Measurements from ENCODE around the gene PSRC1. TPM values are rescaled to one million over a fixed set of nuclear protein-coding genes. Genes with fewer than 3 reads are reported as not detected.

PSRC1 gene
- polyA plus RNA-seq, 1 experiment: 25.9 TPM

DNA sequence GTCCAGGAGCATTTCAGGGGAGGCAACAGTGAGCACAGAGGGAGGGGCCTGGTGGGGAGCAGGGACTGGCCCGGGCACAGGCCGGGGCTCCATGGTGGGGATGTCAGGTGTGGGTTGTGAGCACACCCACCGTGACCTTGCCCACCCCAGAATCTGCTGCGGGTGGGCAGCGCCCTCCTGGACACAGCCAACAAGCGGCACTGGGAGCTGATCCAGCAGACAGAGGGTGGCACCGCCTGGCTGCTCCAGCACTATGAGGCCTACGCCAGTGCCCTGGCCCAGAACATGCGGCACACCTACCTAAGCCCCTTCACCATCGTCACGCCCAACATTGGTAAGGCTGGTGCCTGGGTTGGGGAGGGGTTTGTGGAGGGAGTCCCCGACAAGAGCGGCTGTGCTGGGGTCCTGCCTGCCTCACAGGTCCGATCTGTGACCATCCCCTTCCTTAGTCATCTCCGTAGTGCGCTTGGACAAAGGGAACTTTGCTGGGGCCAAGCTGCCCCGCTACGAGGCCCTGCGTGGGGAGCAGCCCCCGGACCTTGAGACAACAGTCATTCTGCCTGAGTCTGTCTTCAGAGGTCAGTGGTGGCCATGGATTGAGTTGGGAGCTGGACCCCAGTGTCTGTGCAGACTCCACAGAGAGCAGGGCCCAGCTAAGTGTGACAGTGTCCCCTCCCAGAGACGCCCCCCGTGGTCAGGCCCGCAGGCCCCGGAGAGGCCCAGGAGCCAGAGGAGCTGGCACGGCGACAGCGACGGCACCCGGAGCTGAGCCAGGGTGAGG lies 14.3 kb downstream of the PSRC1 start:
- POLR2A ChIA-PET: no interaction called here
- CTCF ChIA-PET: interaction anchor here (0.6 to 7.5 kb wide), 7 partner anchors 9 to 264 kb away, joined by 3 to 77 read pairs (median 5); partner anchors contain the start of gene SORT1
- no peak for DNase-seq (ENCODE audit: low read depth)
- Histone ChIP-seq H3K36me3 (ENCODE audit: control insufficient read depth, insufficient read depth, low read length) (no peaks in the 10 kb centered on the region; the same call in none of the 2 replicates), H3K27me3 (ENCODE audit: control insufficient read depth, insufficient read depth, low read length) (no peaks in the 10 kb centered on the region), H3K4me3 (ENCODE audit: low read depth, low read length) (no peak overlapping the region)
- TF ChIP-seq, protein P1, sequence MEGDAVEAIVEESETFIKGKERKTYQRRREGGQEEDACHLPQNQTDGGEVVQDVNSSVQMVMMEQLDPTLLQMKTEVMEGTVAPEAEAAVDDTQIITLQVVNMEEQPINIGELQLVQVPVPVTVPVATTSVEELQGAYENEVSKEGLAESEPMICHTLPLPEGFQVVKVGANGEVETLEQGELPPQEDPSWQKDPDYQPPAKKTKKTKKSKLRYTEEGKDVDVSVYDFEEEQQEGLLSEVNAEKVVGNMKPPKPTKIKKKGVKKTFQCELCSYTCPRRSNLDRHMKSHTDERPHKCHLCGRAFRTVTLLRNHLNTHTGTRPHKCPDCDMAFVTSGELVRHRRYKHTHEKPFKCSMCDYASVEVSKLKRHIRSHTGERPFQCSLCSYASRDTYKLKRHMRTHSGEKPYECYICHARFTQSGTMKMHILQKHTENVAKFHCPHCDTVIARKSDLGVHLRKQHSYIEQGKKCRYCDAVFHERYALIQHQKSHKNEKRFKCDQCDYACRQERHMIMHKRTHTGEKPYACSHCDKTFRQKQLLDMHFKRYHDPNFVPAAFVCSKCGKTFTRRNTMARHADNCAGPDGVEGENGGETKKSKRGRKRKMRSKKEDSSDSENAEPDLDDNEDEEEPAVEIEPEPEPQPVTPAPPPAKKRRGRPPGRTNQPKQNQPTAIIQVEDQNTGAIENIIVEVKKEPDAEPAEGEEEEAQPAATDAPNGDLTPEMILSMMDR (IDR thresholded peaks at IDR 0.05; ENCODE audit: insufficient read depth, low read depth, low read length): no peak

DNA sequence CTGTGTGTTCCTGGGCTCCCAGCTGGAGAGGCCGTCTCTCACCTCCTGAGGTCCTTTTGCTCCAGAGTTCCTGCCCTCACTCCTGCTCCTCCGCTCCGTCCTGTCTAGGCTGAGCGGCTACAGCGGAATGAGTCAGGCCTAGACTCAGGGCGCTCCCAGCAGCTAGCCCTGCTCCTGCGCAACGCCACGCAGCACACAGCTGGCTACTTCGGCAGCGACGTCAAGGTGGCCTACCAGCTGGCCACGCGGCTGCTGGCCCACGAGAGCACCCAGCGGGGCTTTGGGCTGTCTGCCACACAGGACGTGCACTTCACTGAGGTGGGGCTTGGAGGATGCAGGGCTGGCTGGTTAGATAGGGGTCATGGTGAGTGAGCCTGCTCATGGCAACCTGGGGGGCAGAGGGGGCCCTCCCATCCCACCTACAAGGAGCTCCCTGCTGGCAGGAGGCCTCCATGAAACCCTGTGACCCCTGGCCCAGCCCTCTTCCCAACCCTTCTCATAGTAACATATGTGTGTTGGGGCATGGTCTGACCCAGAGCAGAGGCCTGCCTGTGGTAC lies 15.1 kb downstream of the PSRC1 start:
- CTCF ChIA-PET: interaction anchor here (0.6 to 7.5 kb wide), 5 partner anchors 11 to 265 kb away, joined by 3 to 77 read pairs (median 6); partner anchors contain the start of gene SORT1
- H3K36me3 ChIP-seq (ENCODE audit: control insufficient read depth, insufficient read depth, low read length): no peaks in the 10 kb centered on the region; the same call in none of the 2 replicates
- POLR2A ChIA-PET: no interaction called here
- DNase-seq (ENCODE audit: low read depth): no peak
- TF ChIP-seq, protein P1 (IDR thresholded peaks at IDR 0.05; ENCODE audit: insufficient read depth, low read depth, low read length): no peak
- no peak overlapping the region for H3K4me3 ChIP-seq (ENCODE audit: low read depth, low read length)
- H3K27me3 ChIP-seq (ENCODE audit: control insufficient read depth, insufficient read depth, low read length): no peaks in the 10 kb centered on the region

DNA sequence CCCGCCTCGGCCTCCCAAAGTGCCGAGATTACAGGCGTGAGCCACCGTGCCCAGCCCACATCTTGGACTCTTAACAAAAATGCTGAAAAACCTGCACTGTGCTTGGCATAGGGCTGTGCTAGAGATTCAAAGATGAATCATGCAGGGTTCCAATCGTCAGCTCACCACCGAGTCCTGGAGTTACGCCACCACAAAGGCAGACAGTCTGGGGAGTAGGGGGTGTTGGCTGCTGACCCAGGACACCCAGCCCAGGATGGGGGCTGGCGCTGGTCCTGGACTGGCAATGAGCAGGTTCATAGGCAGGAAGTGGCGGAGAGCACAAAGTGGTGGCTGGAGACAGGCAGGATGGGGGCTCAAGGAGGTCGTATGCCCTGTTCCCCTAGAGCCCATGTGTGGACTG lies 16.0 kb downstream of the PSRC1 start:
- no peak for DNase-seq (ENCODE audit: low read depth)
- no peaks in the 10 kb centered on the region for H3K27me3 ChIP-seq (ENCODE audit: control insufficient read depth, insufficient read depth, low read length)
- TF ChIP-seq, protein P1 (IDR thresholded peaks at IDR 0.05; ENCODE audit: insufficient read depth, low read depth, low read length): no peak
- ChIA-PET CTCF (interaction anchor here (4.0 to 7.5 kb wide), 2 partner anchors 132 to 265 kb away, joined by 20 to 77 read pairs; partner anchors contain the start of gene SORT1), POLR2A (no interaction called here)
- H3K36me3 ChIP-seq (ENCODE audit: control insufficient read depth, insufficient read depth, low read length): no peaks in the 10 kb centered on the region; the same call in none of the 2 replicates
- H3K4me3 ChIP-seq (ENCODE audit: low read depth, low read length): no peak overlapping the region

DNA sequence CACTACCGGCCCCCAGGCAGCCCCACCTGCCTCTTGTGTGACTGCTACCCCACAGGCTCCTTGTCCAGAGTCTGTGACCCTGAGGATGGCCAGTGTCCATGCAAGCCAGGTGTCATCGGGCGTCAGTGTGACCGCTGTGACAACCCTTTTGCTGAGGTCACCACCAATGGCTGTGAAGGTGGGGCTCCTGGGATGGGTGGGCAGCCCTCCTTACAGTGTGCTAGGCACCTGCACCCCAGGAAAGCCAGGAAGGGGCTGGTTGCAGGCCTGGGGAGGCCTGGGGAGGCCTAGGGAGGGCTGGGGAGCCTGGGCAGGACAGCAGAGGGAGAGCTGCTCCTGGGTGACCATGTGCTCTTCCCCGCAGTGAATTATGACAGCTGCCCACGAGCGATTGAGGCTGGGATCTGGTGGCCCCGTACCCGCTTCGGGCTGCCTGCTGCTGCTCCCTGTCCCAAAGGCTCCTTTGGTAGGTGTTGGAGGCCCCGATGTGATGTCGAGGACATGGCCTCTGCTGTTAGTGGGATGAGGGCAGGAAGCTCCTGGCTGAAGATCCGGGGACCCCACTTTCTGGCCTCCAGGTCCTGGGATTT lies 17.1 kb downstream of the PSRC1 start:
- ChIA-PET CTCF (interaction anchor here (0.9 to 7.5 kb wide), 5 partner anchors 11 to 266 kb away, joined by 3 to 77 read pairs (median 20); partner anchors contain the start of gene SORT1), POLR2A (no interaction called here)
- Histone ChIP-seq H3K36me3 (ENCODE audit: control insufficient read depth, insufficient read depth, low read length) (no peaks in the 10 kb centered on the region; the same call in none of the 2 replicates), H3K27me3 (ENCODE audit: control insufficient read depth, insufficient read depth, low read length) (no peaks in the 10 kb centered on the region), H3K4me3 (ENCODE audit: low read depth, low read length) (no peak overlapping the region)
- TF ChIP-seq, protein P1 (IDR thresholded peaks at IDR 0.05; ENCODE audit: insufficient read depth, low read depth, low read length): no peak
- DNase-seq (ENCODE audit: low read depth): no peak

DNA sequence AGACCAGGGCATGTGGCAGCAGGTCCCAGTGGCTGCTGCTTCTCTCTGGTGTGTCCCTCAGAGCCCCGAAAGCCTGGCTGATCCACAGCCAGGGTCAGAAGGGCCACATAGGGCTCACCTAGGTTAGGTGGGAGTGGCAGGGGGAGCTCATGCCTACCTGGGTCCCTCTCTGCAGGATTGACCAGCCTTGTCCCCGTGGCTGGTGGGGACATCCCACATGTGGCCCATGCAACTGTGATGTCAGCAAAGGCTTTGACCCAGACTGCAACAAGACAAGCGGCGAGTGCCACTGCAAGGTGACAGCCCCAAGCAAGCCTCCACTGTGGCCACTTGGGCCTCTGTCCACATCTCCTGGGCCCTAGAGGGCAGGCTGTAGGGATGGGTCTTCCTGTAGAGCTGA lies 17.9 kb downstream of the PSRC1 start:
- TF ChIP-seq, protein P1 (IDR thresholded peaks at IDR 0.05; ENCODE audit: insufficient read depth, low read depth, low read length): no peak
- Histone ChIP-seq H3K27me3 (ENCODE audit: control insufficient read depth, insufficient read depth, low read length) (no peaks in the 10 kb centered on the region), H3K4me3 (ENCODE audit: low read depth, low read length) (no peak overlapping the region), H3K36me3 (ENCODE audit: control insufficient read depth, insufficient read depth, low read length) (no peaks in the 10 kb centered on the region; the same call in none of the 2 replicates)
- POLR2A ChIA-PET: no interaction called here
- CTCF ChIA-PET: interaction anchor here (0.9 to 7.5 kb wide), 9 partner anchors 8 to 267 kb away, joined by 3 to 77 read pairs (median 5); partner anchors contain the start of genes PSRC1 and SORT1
- DNase-seq (ENCODE audit: low read depth): no peak

Measured in BJ (cell line).